Omental fat pad (tissue), 4 donors: ENCODE data around the gene LENG9. TPM values are rescaled to one million over a fixed set of nuclear protein-coding genes. Genes with fewer than 3 reads are reported as not detected.

Experiments
- ATAC-seq: fragments of 150-250 bp; one replicate; pipeline ENCODE4 v1.9.1; 2016; ENCODE audit warnings: mild to moderate bottlenecking, moderate library complexity; ENCODE audit not compliant: low FRiP score
- DNase-seq: peaks from one replicate; pipeline ENCODE4 v3.0.0-alpha.2; 2019; ENCODE audit warnings: low spot score
- total RNA-seq, 4 donors: library from RNA; depleted of rRNA; stranded (reverse); fragments of >200 nt; gene quantifications; one replicate each; pipeline ENCODE4 v1.1.0, GENCODE V29; 2016
- TF ChIP-seq, protein P1 (sequence below), 3 donors: fragments of 450-650 bp; IDR thresholded peaks; one replicate each; pipeline ENCODE4 v1.5.1; 2016 to 2017; ENCODE audit warnings: antibody characterized with exemption in 3 of 3, mild to moderate bottlenecking in 3 of 3, moderate library complexity in 2 of 3

LENG9 gene
- total RNA-seq, 4 donors from 2014 or later, result 6.6 to 9.1 (median 7.8) TPM

DNA sequence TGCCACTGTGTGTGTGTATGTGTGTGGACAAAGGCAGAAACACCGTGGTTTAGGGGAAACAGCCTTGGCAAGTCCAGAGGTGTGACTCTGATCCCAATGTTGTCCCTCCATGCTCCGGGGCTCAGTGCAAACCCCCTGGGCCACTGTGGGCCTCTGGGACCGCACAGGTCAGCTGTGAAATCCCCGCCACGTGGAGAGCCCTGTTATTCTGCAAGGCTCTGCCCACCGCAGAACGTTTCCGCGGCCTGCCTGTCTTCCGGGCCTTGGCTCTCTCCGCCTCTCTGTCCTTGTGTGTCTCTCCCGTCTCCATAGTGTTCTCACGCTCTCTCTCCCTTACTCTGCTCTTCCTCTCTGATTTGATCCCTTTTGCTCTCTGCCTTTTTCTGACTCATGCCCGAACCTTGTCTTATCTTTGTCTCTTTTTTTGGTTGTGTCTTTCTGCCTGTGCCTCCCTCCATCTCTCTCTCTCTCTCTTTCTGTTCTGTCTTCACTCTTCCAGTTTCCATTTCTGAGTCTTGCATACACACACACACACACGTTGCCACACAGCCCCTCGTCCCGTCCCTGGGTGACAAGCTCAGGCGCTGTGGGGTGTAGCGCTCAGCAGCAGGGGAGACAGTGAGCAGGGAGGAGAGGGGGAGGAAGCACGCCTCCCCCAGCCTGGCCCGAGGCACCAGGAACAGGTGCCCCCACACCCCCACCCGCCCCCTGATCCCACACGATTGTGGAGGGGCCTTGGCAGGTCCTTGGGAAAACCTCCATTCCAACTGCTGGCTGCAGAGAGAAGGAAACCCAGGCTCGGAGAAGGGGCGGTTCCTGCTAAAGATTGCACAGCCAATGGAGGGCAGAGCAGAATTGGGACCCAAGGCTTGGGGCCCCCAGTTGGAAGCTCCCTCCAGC is 45.3 kb downstream of the LENG9 start:
- ATAC-seq (peak; percentile 24), DNase-seq (no peak)
- TF ChIP-seq, protein P1, sequence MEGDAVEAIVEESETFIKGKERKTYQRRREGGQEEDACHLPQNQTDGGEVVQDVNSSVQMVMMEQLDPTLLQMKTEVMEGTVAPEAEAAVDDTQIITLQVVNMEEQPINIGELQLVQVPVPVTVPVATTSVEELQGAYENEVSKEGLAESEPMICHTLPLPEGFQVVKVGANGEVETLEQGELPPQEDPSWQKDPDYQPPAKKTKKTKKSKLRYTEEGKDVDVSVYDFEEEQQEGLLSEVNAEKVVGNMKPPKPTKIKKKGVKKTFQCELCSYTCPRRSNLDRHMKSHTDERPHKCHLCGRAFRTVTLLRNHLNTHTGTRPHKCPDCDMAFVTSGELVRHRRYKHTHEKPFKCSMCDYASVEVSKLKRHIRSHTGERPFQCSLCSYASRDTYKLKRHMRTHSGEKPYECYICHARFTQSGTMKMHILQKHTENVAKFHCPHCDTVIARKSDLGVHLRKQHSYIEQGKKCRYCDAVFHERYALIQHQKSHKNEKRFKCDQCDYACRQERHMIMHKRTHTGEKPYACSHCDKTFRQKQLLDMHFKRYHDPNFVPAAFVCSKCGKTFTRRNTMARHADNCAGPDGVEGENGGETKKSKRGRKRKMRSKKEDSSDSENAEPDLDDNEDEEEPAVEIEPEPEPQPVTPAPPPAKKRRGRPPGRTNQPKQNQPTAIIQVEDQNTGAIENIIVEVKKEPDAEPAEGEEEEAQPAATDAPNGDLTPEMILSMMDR (IDR thresholded peaks at IDR 0.05), result no peak

GRCh38 chr19:54416695-54417491 is 46.7 kb downstream of the LENG9 start:
- DNase-seq (no peak), ATAC-seq (no peak)
- TF ChIP-seq, protein P1 (IDR thresholded peaks at IDR 0.05), result no peak

- TF ChIP-seq, protein P1 (IDR thresholded peaks at IDR 0.05), result no peak
- DNase-seq (no peak), ATAC-seq (no peak)
Measured at GRCh38 chr19:54415901-54416673, 47.5 kb downstream of the LENG9 start.

- no peak for DNase-seq
- TF ChIP-seq, protein P1 (IDR thresholded peaks at IDR 0.05), result no peak
Measured at GRCh38 chr19:54415208-54415900, 48.2 kb downstream of the LENG9 start, which contains the start of gene TTYH1. TTYH1 (plus strand) TSS chr19:54415464; CDS start chr19:54415553, 89 bp downstream.

DNA sequence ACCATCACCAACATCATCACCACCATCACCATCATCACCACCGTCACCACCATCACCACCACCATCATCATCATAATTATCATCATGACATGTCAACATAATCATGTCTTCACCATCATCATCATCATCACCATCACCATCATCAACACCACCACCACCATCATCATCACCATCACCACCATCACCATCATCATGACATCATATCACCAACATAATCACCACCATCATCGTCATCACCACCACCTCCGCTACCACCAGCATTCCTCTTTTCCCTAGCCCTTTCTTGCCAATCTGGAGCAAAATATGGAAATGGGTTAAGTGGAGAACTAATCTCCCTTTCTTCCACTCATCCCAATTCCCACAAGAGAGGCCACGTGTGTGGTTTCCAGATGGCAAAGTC is 49.4 kb downstream of the LENG9 start:
- no peak for DNase-seq

More at GRCh38 chr19:54415208-54415900, 48.2 kb downstream of the LENG9 start, which contains the start of gene TTYH1:
- no peak for ATAC-seq

More for the DNA sequence above, 49.4 kb downstream of the LENG9 start:
- ATAC-seq, result no peak
- TF ChIP-seq, protein P1 (IDR thresholded peaks at IDR 0.05), result no peak
